Activated naive CD4-positive, alpha-beta T cell (primary cell): ENCODE measurements around the gene PPP1R1C.

Experiments
- DNase-seq, 4 experiments: peaks; one replicate each; lab custom pipeline; 2025; lab: John Stamatoyannopoulos, UW

Gene PPP1R1C

DNA sequence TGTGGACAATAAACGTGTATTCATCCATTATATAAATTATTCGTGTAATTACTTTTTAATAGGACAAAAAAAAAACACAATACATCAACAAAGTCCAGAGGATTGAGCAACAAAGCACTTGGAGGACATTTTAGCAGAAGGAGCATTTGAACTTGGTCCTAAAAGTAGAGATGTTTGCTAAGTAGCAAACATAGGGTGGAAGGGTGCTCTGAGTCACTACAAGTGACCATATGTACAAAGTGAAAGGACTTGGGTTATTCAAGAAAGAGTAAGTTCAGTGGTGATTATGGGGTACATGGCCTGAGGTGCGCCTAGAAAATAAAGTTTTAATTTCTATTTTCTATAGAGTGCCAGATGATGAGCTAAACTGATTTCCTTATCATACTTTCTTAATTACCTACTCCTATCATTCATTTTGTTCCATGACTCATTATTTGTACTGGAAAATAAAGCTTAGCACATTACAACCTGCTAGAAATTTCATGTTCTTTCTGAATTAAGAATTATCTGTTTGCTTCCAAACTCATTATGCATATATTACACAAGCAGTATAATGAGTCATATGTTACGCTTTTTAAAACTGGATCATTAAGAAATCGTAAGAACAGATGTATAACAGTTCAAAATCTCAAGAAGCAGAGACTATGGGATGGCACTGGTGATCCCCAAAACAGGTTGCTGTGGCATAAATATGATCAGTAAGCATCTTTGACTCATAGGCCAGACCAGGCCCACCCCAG lies 13.1 kb upstream of the PPP1R1C start:
- no peak for DNase-seq

- DNase-seq: no peak
Observed at GRCh38 chr2:181973171-181973783, 12.4 kb upstream of the PPP1R1C start.

DNA sequence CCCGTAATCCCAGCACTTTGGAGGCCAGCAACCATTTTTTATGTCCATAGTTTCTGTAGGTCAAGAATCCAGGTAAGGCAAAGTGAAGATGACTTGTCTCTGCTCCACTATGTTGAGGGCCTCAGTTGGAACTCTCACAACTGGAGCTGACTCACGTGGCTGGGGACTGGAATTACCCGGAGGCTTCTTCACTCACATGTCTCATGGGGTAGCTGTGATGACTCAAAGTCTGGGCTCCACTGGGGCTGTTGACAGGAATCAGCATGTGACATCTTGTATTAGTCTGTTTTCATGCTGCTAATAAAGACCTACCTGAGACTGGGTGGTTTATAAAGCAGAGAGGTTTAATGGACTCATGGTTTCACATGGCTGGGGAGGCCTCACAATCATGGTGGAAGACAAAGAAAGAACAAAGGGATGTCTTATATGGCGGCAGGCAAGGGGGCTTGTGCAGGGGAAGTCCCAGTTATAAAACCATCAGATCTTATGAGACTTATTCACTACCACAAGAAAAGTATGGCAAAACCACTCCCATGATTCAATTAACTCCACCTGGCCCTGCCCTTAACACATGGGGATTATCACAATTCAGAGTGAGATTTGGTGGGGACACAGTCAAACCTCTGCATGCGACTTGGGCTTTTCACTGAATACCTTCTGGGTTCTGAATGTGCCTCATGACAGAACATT lies 7.8 kb upstream of the PPP1R1C start:
- no peak for DNase-seq

DNA sequence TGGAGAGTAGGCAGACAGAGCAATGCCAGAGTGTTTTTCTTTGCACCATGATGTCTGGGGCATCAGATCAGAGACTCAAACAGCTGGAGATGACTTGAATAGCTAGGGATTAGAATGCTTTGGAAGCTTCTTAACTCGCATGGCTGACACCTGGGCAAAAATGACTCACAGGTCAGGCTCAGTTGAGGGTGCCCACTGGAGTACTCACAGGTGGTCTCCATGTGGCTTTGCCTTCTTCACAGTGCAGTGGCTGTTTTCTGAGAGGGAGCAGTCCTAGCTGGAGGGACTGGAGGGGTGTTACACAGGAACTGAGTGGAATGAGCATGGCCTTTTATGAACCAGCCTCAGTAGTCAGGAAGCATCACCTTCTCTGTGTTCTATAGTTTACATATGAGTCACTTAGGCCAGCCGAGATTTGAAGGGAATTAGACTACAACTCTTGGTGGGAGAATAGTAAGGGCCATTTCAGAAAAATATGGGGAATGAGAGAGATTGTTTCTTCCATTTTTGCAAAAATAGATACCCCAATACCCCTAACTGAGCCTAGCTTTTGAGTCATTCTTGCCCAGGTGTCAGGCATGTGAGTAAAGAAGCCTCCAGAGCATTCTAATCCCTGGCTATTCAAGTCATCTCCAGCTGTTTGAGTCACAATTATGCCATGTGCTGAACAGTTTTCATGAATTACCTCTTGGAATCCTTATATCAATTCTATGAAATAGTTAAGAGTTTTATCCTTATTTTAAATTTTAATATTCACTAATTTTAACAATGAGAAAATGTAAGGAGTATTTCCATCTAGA lies 7.1 kb upstream of the PPP1R1C start:
- no peak for DNase-seq

- DNase-seq: no peak
Observed at GRCh38 chr2:181984060-181984459, 1.6 kb upstream of the PPP1R1C start.

DNA sequence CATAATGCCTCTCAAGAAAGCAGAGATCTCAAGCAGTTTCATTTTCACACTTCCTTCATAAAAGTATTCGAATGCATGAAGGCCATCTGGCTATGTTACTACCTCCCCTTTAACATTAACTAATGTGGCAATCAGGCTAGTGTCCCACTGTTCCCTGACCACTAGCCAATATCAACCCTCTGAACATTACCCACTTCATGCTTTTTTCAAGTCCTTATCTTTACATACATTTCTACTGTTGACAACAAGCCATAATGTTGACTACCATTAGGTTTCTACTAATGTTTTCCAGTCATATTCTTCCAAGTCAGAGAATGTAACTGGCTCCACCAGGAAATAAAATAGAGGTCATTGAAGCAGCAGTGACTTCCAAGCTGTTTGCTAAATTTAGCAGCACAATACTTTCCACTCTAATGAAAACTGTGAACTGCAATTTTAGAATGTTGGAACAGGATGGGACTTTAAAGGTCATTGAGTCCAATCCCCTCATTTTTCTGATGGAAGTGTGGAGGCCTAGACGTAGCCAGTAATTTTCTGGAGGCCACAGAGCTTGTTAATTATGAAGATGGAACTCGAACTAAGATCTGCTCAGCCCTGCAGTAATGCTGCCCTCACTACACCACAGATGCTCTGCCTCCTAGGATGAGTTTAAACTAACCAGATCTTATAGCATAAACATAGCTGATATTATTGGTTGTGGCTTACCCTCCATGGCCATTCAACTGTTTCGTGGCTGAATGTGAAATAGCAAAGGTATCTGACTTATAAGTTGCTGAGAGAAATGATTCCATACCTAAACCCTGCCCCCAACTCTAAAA lies 630 bp upstream of the PPP1R1C start:
- DNase-seq: no peak

GRCh38 chr2:181988154-181988924 lies 2.7 kb downstream of the PPP1R1C start:
- no peak for DNase-seq

- no peak for DNase-seq
Observed at GRCh38 chr2:181989099-181989498, 3.4 kb downstream of the PPP1R1C start.

GRCh38 chr2:181991171-181991885 lies 5.7 kb downstream of the PPP1R1C start:
- no peak for DNase-seq

GRCh38 chr2:181992776-181993175 lies 7.1 kb downstream of the PPP1R1C start:
- DNase-seq: no peak

- DNase-seq: no peak
Observed at GRCh38 chr2:181995289-181995688, 9.6 kb downstream of the PPP1R1C start.

DNA sequence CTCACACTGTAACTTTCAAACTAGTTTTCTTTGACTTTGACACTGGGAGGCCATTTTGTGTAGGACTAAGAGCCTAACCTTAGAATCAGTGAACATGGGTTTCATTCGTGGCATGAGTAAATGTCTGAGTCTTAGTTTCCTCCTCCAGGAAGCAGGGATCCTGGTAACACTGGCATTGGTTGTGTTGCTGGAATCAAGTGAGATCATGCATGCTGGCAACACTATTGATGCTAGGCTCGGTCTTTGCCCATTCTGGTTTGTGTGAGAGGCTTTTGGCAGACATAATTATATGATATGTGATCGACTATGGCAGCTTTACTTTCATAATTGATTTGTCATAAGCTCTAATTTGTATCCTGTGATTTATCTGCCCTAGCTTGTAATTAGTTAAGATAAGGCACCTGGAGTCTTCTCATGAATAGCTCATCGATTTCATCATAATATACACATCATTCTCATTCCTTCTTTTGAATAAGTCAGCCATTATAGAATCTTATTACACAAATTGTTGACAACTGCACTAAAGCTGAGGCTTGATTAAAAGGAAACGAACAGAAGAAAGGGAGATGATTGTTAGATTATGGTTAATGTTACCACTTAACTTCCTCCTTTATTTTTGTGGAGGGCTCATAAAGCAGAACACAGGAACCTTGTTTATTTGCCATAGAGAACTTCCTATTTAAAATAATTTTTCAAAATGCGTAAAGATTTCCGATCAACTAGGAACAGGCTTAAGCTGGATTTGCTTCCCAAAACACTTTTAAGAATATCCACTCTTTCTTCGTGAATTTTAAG lies 12.6 kb downstream of the PPP1R1C start:
- no peak for DNase-seq

GRCh38 chr2:181998891-181999654 lies 13.4 kb downstream of the PPP1R1C start:
- DNase-seq: no peak

DNA sequence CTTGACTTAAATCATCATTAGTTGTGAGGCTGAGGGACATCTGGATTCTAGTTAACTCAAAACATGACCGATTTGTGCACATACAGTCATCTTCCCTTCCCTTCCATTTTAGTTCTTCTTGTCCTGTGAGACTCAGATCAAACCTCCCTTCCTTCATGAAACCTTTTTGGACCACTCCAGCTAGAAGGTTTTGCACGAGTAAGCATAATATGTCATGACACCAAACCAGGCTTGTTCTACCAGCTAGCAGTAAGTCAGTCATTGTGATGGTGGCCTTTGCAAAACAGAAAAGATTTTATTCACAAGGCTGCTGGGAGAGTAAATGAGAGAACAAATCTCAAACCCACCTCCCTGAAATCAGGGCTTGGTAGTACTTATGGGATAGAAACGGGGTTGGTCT lies 14.3 kb downstream of the PPP1R1C start:
- no peak for DNase-seq

DNA sequence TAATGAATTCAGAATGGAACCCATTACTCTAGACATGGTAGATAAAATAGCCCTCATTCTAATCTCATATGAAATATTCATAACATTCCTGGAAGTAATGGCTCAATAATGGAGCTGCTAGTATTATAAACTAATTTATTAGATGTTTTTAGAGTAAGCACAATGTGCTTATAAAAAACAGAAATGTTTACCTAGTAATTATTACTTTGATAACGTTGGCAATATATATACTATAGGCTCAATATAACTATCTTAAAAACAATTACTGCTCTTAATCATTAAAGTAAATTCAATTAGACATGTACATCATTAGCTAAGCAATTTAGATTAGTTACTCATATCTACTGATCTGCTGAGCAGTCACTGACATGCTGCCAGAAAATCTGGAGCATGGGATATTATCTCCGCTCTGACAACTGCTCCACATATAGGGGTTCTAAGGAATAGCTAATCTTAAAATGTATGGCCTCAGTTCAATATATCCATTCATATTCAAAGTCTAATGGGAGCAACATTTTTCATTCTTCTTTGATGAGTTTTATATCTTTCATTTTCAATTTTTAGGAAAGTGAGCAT lies 19.4 kb downstream of the PPP1R1C start:
- no peak for DNase-seq

GRCh38 chr2:182006595-182007341 lies 21.1 kb downstream of the PPP1R1C start:
- DNase-seq: no peak

GRCh38 chr2:182014284-182014683 lies 28.6 kb downstream of the PPP1R1C start:
- no peak for DNase-seq
